ENCODE measurements around the gene MYL7.
"Not testable (repeated sequence)": the region's sequence is repeated elsewhere in the genome, so short reads cannot be mapped to it uniquely, and the experiment has no call there.

The MYL7 gene

GRCh38 chr7:44141221-44141850, at the start of gene MYL7:
Gene MYL7 (minus strand): TSS chr7:44141332. CDS start chr7:44141305, 27 bp downstream.
- no peak for DNase-seq

- DNase-seq, result no peak
These were observed 49.1 kb upstream of the MYL7 start for GRCh38 chr7:44189993-44190872.

- DNase-seq, result peak; percentile 21
These were observed 48.3 kb upstream of the MYL7 start, which contains the start of gene GCK for GRCh38 chr7:44189286-44189992. Gene GCK (minus strand): TSS chr7:44189439. CDS start chr7:44188953, 486 bp downstream.

- DNase-seq, result no peak
These were observed 47.5 kb upstream of the MYL7 start for GRCh38 chr7:44188480-44189225.

GRCh38 chr7:44187636-44188416, 46.7 kb upstream of the MYL7 start:
- DNase-seq, result no peak

- no peak for DNase-seq
These were observed 45.6 kb upstream of the MYL7 start for GRCh38 chr7:44186736-44187135.

- DNase-seq, result peak; percentile 8
These were observed 44.6 kb upstream of the MYL7 start for GRCh38 chr7:44185729-44186128.

- no peak for DNase-seq
These were observed 43.8 kb upstream of the MYL7 start for GRCh38 chr7:44184873-44185446.

- peak; percentile 26 for DNase-seq
These were observed 43.2 kb upstream of the MYL7 start for GRCh38 chr7:44184206-44184872.

- no peak for DNase-seq
These were observed 42.3 kb upstream of the MYL7 start for GRCh38 chr7:44183386-44183785.

- no peak for DNase-seq
These were observed 41.7 kb upstream of the MYL7 start for GRCh38 chr7:44182827-44183226.

- DNase-seq, result no peak
These were observed 39.5 kb upstream of the MYL7 start for GRCh38 chr7:44180631-44181030.

GRCh38 chr7:44177570-44178131, 36.5 kb upstream of the MYL7 start:
- peak; percentile 56 for DNase-seq

GRCh38 chr7:44176486-44176885, 35.4 kb upstream of the MYL7 start:
- no peak for DNase-seq

- no peak for DNase-seq
These were observed 34.6 kb upstream of the MYL7 start for GRCh38 chr7:44175730-44176129.

- not testable (repeated sequence) for DNase-seq
These were observed 33.5 kb upstream of the MYL7 start for GRCh38 chr7:44174694-44174948.

GRCh38 chr7:44173911-44174693, 33.0 kb upstream of the MYL7 start:
- DNase-seq, result no peak

GRCh38 chr7:44172803-44173424, 31.8 kb upstream of the MYL7 start:
- DNase-seq, result peak; percentile 84

- DNase-seq, result no peak
These were observed 31.2 kb upstream of the MYL7 start for GRCh38 chr7:44172352-44172751.

- DNase-seq, result not testable (repeated sequence)
These were observed 30.8 kb upstream of the MYL7 start for GRCh38 chr7:44171901-44172300.
